SK-N-SH (cell line): ENCODE measurements around the gene SEZ6L2.

ENCODE experiments used
- EP300 ChIP-seq, 2 experiments: IDR thresholded peaks; 2 replicates each; pipeline versions ENCODE4 v1.4.0 to v1.6.1; 2012; ENCODE audit warnings: borderline replicate concordance in 1 of 2, low read depth in 1 of 2, low read length in 1 of 2
- POLR2AphosphoS5 ChIP-seq: IDR thresholded peaks from 2 replicates; pipeline ENCODE4 v1.6.1; 2012; ENCODE audit warnings: low read depth, low read length
- TF ChIP-seq, protein P1 (sequence below): IDR thresholded peaks from 2 replicates; pipeline ENCODE4 v1.6.1; 2012; ENCODE audit warnings: mild to moderate bottlenecking, low read depth, low read length, moderate library complexity
- TF ChIP-seq, protein P2 (sequence below): fragments of 200-600 bp; sonication (generic); IDR thresholded peaks from 2 replicates; pipeline ENCODE4 v1.6.1; 2017; ENCODE audit warnings: antibody characterized with exemption, mild to moderate bottlenecking, moderate library complexity
- TF ChIP-seq, protein P3 (sequence below): IDR thresholded peaks from 2 replicates; pipeline ENCODE4 v1.4.0; 2012; ENCODE audit warnings: low read depth

DNA sequence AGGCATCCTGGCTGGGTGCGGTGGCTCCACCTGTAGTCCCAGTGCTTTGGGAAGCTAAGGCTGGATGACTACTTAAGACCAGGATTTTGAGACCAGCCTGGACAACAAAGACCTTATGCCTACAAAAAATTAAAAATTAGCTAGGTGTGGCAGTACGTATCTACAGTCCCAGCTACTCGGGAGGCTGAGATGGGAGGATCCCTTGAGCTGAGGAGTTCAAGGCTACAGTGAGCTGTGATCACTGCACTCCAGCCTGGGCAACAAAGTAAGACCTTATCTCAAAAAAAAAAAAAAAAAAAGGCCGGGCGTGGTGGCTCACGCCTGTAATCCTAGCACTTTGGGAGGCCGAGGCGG is 73.0 kb downstream of the SEZ6L2 start:
- TF ChIP-seq, protein P1, sequence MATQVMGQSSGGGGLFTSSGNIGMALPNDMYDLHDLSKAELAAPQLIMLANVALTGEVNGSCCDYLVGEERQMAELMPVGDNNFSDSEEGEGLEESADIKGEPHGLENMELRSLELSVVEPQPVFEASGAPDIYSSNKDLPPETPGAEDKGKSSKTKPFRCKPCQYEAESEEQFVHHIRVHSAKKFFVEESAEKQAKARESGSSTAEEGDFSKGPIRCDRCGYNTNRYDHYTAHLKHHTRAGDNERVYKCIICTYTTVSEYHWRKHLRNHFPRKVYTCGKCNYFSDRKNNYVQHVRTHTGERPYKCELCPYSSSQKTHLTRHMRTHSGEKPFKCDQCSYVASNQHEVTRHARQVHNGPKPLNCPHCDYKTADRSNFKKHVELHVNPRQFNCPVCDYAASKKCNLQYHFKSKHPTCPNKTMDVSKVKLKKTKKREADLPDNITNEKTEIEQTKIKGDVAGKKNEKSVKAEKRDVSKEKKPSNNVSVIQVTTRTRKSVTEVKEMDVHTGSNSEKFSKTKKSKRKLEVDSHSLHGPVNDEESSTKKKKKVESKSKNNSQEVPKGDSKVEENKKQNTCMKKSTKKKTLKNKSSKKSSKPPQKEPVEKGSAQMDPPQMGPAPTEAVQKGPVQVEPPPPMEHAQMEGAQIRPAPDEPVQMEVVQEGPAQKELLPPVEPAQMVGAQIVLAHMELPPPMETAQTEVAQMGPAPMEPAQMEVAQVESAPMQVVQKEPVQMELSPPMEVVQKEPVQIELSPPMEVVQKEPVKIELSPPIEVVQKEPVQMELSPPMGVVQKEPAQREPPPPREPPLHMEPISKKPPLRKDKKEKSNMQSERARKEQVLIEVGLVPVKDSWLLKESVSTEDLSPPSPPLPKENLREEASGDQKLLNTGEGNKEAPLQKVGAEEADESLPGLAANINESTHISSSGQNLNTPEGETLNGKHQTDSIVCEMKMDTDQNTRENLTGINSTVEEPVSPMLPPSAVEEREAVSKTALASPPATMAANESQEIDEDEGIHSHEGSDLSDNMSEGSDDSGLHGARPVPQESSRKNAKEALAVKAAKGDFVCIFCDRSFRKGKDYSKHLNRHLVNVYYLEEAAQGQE, result no peak
- TF ChIP-seq POLR2AphosphoS5, result no peak
- TF ChIP-seq, protein P2, sequence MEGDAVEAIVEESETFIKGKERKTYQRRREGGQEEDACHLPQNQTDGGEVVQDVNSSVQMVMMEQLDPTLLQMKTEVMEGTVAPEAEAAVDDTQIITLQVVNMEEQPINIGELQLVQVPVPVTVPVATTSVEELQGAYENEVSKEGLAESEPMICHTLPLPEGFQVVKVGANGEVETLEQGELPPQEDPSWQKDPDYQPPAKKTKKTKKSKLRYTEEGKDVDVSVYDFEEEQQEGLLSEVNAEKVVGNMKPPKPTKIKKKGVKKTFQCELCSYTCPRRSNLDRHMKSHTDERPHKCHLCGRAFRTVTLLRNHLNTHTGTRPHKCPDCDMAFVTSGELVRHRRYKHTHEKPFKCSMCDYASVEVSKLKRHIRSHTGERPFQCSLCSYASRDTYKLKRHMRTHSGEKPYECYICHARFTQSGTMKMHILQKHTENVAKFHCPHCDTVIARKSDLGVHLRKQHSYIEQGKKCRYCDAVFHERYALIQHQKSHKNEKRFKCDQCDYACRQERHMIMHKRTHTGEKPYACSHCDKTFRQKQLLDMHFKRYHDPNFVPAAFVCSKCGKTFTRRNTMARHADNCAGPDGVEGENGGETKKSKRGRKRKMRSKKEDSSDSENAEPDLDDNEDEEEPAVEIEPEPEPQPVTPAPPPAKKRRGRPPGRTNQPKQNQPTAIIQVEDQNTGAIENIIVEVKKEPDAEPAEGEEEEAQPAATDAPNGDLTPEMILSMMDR, result no peak
- TF ChIP-seq EP300 (IDR thresholded peaks at IDR 0.05; ENCODE audit: borderline replicate concordance in 1 of 2, low read depth in 1 of 2, low read length in 1 of 2), result no peak
- TF ChIP-seq, protein P3, sequence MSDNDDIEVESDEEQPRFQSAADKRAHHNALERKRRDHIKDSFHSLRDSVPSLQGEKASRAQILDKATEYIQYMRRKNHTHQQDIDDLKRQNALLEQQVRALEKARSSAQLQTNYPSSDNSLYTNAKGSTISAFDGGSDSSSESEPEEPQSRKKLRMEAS, result no peak
